Activated CD8-positive, alpha-beta memory T cell treated with anti-CD3 and anti-CD28 coated beads, Interleukin-2, amount 50 U/mL, for 48 hours (primary cell): ENCODE results near the gene PACSIN1.

ENCODE experiments used
- DNase-seq: peaks from one replicate; pipeline ENCODE4 v3.0.0-alpha.2; 2020

PACSIN1 gene

GRCh38 chr6:34528996-34529664 lies 63.3 kb downstream of the PACSIN1 start:
- DNase-seq, result no peak

DNA sequence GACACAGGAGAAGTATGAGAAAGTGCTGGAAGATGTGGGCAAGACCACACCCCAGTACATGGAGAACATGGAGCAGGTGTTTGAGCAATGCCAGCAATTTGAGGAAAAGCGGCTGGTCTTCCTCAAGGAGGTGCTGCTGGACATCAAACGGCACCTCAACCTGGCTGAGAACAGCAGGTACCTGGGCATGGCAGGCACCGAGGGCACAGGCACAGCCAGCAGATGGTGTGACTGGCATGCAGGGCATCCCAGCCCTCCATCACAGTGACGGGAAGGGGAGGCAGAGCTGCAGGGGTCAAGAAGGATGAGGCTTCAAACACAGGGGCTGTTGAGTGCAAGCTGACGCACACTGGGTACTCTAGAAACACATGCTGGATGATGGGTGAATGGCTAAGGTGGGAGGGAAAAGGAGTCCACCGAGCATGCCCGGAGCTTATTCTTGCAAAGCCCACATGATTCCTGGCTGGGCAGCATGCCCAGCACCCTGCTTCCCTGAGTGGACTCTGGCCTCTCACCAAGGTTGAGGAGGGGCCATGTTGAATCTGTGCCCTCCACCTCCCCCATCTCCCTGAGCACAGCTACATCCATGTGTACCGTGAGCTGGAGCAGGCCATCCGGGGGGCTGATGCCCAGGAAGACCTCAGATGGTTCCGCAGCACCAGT lies 63.9 kb downstream of the PACSIN1 start:
- DNase-seq, result no peak

- DNase-seq, result no peak
Observed at GRCh38 chr6:34530753-34531365, 65.0 kb downstream of the PACSIN1 start.

DNA sequence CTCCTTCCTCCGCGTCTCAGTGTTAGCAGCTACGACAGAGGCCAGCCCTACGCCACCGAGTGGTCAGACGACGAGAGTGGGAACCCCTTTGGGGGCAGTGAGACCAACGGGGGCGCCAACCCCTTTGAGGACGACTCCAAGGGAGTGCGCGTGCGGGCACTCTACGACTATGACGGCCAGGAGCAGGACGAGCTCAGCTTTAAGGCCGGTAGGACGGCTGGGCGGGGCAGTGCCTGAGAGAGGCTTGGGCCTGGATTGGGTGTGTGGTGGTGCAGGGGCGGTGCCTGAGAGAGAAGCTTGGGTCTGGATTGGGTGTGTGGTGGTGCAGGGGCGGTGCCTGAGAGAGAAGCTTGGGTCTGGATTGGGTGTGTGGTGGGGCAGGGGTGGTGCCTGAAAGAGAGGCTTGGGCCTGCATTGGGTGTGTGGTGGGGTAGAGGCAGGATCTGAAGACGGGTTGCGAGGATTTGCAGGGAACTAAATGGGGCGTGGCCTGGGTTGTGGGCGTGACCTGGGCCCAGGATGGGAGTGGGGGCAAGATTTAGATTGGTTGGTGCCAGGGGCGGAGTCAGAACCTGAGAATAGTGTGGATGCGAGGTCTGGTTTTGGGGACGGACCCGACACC lies 65.8 kb downstream of the PACSIN1 start:
- no peak for DNase-seq

DNA sequence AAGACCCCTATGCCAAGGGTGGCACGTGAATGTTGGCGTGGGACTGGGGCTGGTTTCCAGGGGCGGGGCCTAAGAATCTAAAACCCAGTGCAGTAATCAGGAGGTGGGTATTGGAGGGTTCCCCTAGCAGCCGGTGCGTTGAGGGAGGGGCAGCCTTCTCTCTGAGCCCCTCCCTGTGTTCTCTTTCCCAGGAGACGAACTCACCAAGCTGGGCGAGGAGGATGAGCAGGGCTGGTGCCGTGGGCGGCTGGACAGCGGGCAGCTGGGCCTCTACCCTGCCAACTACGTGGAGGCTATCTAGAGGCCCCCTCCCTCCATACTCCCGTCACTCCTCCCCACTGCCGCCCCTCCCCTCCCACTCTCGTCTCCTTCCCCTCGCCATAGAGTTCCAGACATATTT lies 66.4 kb downstream of the PACSIN1 start:
- DNase-seq, result no peak

DNA sequence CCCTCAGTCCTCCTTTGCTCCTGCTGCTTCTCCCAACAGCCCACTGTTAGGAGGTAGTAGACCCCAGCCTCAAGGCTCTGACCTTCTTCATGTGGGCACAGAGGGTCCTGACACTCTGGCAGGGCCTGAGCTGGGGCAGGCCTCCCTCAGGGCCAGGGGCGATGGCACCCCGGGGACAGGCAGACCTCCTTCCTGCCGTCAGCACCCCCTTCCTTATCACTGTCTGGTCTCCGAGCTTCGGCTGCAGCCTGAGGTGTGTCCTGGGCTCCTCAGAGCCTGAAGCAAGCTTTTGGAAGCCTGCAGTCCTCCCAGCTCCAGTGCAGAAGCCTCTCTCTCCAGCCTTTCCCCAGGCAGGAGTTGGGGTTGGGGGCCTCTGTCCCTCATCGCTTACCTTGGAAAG lies 68.3 kb downstream of the PACSIN1 start:
- no peak for DNase-seq

- DNase-seq, result no peak
Observed at GRCh38 chr6:34534656-34535055, 68.8 kb downstream of the PACSIN1 start.

DNA sequence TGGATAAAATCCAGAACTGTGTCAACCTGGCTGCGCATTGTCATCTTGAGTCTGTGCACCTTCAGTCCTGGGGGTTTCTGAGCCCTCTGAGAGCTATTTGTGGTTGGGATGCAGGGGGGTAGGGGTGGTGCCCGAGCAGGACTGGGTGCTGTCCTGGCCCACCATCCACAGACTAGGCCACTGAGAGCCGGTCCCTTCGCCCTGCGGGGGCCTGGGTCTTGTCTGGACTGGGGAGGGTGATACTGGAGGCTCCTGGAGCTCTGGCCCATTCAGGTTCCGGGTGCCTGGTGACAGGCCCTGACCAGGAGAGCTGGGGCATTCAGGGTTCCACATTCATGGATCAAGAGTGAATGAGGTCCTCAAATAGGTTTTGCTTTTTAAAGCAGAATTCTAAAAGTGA lies 69.3 kb downstream of the PACSIN1 start:
- no peak for DNase-seq

DNA sequence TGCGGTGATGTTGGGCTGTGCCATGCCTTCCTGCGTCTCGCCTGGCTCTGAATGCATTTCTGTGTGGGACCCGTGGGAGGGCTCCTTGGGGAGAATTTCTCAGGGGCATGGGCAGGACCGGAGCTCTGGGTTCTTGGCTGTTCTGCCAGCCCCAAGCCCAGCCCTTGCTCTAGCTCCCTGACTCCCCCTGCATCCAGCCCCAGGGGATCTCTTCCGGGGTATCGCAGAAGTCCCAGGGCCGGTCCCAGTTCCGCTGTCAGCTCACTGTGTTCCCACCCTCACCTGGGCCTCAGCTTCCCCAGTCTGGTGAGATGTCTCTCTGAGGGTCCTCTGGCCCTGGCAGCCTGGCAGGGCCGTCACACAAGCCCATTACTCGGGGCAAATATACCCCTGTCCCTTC lies 69.8 kb downstream of the PACSIN1 start:
- no peak for DNase-seq

GRCh38 chr6:34536251-34536958 lies 70.5 kb downstream of the PACSIN1 start:
- no peak for DNase-seq

GRCh38 chr6:34536959-34537848 lies 71.3 kb downstream of the PACSIN1 start:
- no peak for DNase-seq

DNA sequence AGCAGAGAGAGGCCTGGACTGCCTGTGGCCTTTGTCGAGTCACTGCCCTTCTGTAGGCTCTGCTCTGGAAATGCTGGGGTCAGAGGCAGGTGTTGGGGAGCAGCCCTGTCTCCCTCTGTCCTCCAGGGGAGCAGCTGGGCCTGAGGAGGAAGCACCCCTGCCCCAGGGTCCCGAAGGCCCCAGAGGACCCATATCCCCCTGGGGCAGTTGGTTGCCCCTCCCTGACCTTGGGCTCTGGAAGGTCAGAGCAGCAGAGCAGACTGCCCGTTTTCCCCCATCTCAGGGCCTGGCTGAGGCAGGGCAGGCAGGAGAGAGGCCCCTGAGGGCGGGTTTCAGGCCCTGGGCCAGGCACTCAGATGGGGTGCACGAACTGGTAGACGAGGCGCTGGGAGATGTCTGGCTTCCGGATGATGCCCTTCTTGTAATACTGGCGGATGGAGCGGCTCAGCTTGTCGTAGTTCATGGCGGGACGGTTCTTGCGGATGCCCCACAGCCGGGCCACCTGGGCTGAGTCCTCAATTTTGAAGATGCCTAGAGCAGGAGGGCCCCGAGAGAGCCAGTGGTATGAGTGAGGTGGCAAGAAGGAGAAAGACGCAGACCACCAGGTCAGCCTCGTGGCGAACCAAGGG lies 72.2 kb downstream of the PACSIN1 start:
- no peak for DNase-seq

DNA sequence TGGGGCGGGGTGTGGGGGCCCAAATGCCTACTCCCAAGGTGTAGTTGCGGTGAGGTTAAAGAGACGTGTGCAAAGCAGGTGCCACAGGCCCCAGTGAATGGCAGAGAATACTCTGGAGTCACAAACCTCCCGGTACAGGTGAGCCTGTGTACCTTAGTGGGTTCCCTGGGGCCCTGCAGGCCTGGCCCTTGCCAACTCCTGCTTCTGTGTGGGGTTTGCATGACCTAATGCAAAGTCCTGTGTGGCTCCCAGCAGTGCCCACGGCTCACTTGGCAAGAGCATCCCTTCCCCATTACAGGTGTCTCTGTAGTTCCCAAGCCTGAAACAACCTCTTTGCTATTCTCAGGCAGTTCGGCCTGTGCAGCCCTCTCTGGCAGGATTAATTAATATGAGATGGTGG lies 72.7 kb downstream of the PACSIN1 start:
- no peak for DNase-seq

DNA sequence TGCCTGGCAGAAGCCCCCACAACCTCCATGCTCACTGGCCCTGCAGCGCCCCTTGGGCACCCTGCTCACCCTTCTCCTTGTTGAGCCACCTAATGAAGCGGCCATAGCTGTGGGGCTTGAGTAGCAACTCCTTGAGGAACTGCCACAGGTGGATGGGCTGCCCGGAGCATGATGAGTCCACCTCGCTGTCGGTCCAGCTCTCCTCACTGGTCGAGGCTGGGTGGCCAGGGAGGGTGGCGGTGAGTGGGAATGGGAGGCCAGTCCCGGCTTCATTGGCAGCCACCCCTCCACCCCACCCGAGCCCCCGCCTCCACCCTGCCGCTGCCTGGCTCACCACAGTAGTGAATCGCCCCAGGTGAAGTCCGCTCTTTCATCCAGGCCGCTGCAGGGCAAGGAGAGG lies 73.3 kb downstream of the PACSIN1 start:
- DNase-seq, result no peak

DNA sequence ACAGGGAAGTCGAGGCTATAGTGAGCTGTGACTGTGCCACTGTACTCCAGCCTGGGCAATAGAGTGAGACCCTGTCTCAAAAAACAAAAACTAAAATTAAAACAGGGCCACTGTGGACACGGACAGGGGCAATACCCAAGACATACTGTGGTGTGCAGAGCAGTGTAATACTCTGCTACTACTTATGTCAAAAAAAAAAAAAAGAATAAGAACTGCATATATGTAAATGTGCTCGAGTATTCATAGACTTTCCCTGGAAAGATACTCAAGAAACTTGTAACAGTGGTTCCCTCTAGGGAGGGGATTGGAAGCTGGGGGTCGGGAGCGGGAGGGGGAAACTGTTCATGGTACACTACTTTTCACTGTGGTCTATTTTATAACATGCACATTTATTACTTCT lies 74.3 kb downstream of the PACSIN1 start:
- no peak for DNase-seq

- DNase-seq, result no peak
Observed at GRCh38 chr6:34540841-34541240, 75.0 kb downstream of the PACSIN1 start.

GRCh38 chr6:34543421-34543820 lies 77.5 kb downstream of the PACSIN1 start:
- no peak for DNase-seq

GRCh38 chr6:34544052-34544604 lies 78.3 kb downstream of the PACSIN1 start:
- DNase-seq, result no peak

DNA sequence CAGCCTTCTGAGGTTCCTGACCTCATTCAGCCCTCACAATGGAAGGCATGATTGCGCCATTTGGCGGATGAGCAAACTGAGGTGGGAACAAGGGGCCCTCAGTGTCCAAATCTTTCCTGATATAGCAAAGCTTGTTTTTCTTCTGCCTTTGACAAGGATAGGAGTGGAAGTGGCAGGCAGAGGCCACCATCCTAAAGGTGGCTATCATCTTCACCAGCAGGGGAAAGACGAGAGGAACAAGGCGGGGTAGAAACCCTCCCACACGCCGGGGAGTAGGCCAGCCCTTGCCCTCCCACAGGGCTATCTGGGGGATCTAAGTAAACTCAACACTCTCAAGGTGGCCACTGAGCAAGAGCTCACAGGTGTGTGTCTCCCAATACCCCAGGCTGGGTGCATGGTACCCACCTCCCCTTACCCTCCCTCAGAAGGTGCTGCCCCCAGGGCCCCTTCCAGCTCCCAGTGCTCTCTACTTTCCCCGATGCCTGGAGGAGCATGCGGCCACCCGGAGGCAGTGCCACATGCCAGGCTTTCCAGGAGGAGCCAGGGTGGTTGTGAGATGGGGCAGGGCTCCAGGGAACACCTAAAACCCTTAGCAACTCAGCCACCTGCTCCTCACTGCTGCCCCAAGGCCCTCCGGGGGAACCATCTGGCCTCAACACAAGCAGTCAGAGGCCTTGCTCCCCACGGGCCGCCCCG lies 79.0 kb downstream of the PACSIN1 start:
- DNase-seq, result no peak

DNA sequence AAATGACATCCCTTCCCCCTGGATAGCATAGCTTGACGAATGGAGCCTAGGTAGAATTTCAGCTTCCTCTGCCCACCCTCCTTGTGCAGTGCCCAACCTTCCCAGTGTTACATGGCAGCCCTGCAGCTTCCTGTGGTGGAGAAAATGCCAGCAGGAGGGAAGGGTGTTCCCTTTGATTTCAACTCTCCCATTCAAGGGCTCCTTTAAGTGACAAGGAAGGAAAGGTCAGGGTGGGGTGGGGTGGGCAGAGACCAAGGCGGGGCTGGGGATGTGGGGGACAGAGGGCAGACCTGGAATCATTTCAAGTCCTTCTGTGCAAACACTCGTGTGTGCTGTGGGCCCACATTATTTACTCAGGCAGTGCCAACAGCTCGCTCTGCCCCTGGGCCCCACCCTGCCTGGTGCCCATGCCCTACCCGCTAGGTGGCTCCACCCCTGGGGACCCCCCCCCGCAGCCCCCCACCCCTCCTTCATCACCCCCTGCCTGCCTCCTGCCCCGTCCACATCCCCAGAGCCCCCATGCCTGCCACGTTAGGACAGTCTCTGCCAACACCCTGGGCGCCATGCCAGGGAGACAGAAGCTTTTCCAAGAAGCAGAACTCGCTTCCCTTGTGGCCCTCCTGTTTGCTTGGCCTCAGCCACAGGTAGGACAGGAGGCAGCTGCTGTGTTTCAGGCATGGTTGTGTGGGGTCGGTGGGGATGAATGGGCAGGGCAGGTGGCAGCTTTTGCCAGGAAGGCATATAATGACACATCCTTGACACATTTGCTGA lies 80.9 kb downstream of the PACSIN1 start:
- DNase-seq, result no peak
